HG02678 (cell line): Measurements from ENCODE around the gene PRTG.
A peak's percentile ranks its signal among the peaks of the same experiment; 100 is the strongest.
"Not testable (repeated sequence)": the region's sequence is repeated elsewhere in the genome, so short reads cannot be mapped to it uniquely, and the experiment has no call there.

Source experiments
- ATAC-seq: cut with Tn5 transposase; IDR thresholded peaks from one replicate; pipeline ENCODE4 v1.9.1; 2021; ENCODE audit warnings: mild to moderate bottlenecking, moderate library complexity; ENCODE audit not compliant: unreplicated experiment

PRTG gene

DNA sequence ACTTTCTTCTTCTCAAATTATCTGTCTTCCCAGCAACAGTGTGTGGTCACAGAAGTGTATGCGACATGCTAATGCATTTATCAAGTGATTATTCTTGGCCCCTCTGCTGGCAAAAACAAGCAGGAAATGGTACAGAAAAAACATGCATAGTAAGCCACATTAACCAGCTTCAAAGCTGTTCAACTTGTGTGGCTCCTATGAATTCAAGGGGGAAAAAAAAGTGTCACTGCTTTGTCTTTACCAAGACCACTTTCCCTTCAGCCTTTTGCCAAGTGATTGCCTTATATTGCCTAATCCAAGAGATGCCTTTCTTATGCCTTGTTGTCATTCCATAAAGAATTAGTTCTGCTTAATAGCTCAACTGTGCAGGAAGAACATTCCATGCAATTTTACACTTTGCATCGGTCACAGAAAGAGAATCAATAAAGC, 39.1 kb downstream of the PRTG start:
- ATAC-seq, result no peak

DNA sequence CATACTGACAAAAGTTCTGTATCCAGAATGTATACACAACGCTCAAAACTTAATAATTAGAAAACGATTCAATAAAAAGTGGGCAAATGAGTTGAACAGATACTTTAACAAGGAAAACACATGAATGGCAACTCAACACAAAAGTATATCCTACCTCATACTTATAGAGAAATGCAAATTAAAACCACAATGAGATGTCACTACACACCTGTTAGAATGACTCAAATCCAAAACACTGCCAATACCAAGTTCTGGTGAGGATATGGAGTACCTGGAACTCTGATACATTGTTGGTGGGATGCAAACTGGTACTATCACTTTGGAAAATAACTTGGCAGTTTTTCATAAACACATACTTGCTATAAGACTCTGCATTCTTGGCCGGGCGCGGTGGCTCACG, 42.1 kb downstream of the PRTG start:
- ATAC-seq, result no peak

DNA sequence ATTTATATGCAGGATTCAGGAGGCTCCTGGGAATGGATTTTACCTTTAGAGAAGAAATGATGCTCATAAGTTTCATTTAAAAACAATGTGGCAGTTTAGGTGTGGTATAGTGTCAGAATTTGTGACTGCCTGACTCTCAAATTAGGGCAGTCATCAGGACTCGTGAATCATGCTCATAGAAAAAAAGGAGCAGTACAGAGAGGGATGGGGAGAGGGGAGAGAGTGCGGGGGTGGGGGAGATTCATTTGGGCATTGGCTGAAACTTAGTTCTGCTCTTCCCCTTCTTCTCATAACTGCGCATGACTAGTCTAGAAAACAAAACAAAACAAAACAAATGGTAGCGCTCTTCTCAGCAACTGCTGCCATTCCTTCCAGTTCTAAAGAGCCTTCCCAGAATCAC, 44.3 kb downstream of the PRTG start:
- ATAC-seq, result no peak

DNA sequence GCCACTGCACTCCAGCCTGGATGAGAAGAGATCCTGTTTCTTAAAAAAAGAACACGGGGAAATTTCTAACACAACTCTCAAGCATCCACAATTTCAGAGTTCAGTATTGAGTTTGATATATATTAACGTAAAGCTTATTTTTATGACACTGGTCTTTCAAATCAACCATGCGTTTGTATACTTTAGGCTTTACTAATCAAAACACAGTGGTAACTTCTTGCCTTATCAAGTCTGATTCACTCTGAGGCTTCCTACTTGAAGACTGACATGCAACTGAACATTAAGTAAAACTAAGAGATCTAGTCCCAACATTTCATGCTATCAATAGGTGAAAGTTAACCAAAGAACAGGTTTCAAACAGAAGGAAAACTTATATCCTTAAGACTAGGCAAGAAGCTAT, 46.7 kb downstream of the PRTG start:
- no peak for ATAC-seq

DNA sequence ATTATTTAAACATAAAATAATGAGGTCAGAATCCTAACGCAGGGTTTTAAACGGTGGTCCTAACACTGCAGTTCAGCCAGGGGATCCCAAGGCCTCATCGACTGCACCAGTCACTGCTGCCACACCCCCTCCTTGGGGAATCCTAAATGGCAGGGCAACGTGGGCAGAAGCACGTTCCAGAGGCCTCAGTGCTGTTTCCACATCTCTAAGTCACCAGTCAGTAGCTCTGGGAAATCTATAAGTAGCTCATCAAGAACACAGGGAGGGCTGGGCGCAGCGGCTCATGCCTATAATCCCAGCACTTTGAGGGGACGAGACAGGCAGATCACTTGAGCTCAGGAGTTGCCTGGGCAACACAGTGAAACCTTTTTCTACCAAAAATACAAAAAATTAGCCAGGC, 47.5 kb downstream of the PRTG start:
- no peak for ATAC-seq

DNA sequence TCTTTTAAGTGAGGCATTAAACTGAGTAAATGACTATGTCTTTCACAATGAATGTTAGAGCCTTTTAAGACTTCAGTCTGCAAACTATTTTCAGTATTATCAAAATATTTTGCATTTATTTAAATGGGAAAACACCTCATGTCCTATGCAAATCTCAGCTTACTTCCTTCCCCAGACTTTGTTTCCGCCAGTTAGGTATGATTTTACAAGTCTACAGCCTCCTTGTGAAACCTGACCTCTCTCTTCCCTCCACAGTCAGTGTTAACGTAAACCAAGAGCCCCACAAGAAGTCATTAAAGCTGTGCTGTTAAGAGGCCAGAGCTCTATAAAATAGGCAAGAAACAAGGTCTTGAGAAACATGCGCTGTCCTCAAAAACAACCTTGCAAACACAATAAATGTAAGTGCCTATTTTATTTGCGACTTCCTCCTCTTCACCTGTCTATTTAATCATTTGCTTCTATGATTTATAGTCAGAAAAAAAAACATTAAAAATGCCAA, 48.3 kb downstream of the PRTG start:
- peak; percentile 95 for ATAC-seq

DNA sequence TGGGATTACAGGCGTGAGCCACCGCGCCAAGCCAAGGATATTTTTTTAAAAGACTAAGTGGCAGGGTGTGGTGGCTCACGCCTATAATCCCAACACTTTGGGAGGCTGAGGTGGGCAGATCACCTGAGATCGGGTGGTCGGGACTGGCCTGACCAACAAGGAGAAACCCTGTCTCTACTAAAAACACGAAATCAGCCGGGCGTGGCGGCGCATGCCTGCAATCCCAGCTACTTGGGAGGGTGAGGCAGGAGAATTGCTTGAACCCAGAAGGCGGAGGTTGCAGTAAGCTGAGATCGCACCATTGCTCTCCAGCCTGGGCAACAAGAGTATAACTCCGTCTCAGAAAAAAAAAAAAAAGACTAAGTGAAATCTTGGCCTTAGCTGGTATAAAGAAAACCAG, 49.8 kb downstream of the PRTG start:
- ATAC-seq, result not testable (repeated sequence)

DNA sequence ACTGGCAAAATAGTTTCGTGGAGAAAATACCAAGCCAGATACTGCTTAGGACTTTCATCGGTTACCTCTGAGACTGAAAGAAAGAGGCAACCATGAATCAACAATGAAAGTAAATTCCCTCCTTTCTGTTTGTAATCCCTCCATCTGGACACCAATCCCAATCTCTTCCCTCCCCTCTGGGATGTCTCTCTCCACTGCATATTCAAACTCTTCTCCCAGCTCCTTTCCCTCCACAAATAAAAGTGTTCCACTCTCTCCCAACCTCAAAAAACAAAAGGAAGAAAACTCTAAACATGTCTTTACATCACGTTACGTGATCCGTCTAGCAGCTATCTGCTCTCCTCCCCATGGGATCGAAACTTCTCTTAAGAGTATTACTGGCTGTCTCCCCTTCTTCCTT, 55.2 kb downstream of the PRTG start:
- no peak for ATAC-seq

DNA sequence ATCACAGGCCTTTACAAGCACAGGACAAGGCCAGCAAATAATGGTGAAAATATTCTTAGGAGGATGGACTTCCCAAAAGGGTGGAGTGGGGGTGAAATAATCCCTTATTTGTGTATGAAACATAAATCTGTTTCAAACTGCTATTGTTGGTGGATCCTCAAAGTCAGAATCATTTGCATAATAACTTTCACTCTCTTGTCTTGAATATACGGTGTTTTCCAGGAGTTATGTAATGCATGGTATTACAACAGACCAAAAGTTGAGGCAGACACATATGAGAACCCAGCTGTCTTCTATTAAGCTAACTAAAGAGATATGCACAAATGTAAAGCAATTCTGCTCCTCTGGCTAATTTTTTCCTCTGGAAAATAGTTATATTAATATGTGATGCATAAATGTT, 57.7 kb downstream of the PRTG start:
- peak; percentile 84 for ATAC-seq

DNA sequence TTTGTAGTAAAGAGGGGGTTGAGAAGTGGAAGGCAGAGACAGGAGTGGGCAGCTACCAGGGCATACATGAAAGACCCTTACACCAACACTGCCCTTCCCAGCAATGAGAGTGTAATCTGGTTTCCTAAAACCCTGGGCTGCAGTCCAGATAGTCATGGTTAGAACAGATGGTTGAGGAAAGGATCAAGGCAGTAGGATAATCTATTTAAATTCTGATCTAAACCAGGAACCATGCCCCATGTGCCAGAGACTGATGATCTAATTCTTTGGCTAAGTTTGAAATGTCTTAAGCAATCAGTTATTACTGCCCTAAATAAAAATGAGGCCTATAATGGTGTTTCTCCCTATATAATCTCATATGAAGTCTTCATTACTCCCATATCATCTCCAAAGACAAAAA, 59.6 kb downstream of the PRTG start:
- ATAC-seq, result no peak

DNA sequence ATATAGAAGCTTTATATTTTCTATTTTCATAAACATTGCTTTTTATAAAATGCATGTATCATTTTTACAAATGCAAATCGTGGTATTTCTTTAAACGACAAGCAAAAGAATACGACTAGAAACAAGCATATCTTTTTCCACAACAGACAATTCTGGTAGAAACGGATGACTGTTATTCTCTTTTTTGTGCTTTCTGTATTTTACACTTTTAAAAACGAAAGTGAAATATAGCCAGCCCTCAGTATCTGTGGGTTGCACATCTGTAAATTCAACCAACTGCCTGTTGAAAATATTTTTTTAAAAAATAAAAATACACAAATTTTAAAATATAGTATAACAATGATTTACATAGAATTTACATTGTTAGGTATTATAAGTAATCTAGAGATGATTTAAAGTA, 61.3 kb downstream of the PRTG start:
- ATAC-seq, result peak; percentile 44

DNA sequence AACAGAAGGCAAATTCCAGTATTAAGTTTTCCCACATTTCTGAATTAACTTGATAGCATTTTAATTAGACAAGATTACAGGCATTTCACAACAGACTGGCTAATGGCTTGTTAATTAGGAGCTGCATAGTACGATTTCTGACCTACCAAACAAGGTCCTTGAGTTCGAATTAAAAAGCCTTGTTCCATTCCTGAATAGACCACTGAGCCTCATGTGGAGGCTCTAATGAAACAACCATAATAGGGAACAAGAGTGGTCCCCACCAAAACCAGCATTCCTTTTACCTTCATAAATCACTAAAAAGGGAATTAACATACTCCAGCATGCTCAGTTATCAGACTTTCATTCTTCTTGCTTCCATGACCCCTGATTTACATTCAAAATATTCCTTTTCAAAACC, 66.4 kb downstream of the PRTG start:
- no peak for ATAC-seq

DNA sequence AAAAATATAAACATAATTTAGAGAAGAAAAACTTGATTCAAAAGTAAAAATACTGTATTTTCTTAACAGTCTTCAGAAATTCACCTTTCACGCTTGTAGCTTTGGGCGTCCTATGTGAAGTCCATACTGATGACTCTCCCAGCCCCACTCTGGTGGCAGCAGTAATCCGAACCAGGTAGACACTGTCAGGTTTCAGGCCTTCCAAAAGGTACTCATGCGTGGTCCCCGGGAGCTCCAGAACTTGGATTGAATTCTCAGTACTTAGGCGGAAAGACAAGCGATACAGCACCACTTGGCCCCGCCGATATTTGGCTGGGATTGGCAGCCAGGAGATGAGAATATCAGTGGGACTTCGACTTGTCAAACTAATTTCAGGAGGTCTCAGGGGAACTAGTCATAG, 69.7 kb downstream of the PRTG start:
- no peak for ATAC-seq

DNA sequence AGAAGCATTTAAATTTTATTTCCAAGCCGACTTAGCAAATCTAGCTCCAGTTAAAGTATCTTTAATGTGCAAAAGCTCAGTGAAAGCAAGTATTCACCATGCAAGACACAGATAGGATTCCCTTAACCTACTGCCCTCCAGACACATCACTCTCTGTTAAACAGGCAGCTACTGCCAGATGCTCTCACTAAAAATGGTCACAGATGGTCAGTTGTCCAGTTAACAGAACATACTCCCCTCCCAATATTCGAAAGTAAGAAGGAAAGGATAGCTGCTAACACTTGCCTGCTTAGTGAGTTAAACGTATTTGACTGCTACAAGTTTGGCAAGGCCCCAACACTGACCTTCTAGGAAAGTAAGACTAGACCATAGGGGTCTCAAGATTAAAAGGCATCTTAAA, 73.7 kb downstream of the PRTG start:
- no peak for ATAC-seq

DNA sequence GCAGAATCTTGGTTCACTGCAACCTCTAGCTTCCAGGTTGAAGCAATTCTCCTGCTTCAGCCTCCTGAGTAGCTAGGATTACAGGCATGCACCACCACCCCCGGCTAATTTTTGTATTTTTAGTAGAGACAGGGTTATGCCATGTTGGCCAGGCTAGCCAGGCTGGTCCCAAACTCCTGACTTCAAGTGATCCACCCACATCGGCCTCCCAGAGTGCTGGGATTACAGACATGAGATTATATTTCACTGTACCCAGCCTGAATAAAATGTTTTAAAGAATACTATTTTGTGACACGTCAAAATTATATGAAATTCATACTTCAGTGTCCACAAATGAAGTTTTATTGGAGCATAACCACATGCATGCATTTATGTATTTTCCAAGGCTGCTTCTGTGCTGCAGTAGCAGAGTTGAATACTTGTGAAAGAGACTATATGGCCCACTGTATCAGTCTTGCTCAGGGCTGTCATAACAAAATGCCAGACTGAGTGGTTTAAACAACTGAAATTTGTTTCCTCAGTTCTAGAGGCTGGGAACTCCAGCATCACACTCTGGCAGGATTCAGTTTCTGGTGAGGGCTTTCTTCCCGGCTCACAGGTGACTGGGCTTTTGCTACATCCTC, 77.2 kb downstream of the PRTG start:
- ATAC-seq, result no peak

DNA sequence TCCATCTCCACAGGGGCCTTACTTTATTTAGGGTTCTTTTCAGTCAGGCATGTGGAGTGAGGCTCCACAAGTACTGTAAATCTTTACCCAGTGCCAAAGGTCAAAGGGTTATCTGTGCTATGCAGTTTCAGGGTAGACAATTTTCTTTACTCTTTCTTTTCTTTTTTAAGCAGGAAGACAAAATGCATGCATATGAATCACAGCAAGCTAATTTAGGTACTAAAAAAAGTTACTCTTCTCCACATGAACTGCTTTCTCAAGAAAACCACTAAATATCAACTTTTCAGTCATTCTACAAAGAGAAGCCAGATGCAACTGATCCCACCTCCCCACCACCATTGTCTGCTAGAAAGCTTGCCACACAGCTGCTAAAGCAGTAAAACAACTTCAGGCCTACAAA, 81.5 kb downstream of the PRTG start:
- ATAC-seq, result no peak

DNA sequence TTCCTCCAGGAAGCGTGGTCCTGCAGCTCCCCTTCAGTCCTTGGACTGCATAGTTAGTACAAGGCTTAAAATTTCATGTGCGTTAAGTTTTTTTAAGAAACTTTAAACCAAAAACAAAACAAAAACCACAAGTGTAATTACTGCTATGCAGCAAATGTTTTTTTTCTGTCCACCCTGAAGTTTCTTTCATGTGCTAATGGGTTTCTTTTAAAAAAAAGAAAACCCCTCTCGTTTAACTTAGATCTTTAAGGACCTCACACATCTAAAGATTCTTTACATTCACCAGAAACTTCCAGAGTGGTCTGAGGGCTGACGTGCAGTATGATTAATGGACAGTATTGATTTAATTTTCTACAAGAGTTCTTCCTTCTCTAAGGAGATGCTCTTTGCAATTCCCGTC, 82.8 kb downstream of the PRTG start:
- no peak for ATAC-seq

DNA sequence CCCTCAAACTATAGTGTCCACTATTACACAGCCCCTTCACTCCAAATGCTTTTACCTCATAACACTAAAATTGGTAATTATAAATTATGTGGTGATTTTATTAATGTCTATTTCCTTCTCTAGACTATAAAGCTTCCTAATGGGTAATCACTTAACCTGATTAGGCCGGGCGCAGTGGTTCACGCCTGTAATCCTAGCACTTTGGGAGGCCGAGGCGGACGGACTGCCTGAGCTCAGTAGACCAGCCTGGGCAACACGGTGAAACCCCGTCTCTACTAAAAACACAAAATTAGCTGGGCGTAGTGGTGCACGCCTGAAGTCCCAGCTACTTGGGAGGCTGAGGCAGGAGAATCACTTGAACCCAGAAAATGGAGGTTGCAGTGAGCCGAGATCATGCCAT, 83.5 kb downstream of the PRTG start:
- ATAC-seq, result no peak

DNA sequence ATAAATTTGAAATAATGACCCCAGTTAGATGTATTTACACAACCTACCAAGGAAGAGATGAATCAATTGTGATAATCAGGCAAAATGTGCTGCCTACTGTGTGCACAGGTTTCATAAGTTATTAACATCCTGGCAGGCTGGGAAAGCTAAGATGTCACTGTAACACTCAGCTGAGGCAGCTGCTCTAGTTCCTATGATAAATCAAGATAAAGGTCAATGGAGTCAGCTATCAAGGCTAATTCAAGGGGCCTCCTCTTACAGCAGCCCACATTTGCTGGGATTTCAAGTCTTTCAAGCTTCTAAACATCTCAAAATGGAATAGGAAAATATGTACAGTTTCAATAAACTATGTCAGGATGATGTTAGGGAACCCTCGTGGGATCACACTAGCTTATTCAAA, 84.1 kb downstream of the PRTG start:
- ATAC-seq, result no peak

DNA sequence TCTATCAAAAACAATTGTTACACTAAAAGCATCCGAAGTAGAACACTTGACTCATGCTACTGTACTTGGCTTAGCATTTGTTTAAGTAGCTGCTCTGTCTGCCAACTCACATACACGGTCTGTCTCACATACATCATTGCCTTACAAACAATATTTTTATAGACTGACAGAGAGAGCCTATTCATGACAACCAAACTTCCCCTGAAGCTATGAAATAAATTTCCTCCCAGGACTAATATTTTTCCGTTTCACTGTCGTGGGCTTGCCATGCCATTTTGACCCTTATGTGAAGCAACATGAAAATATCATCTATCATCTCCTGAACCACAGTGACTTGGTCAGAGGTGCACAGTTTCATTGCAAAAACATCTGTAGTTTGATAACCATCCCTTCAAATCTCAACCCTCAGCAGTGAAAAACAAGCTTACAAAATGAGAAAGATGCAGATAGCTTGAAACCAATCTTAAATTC, 88.4 kb downstream of the PRTG start:
- no peak for ATAC-seq

DNA sequence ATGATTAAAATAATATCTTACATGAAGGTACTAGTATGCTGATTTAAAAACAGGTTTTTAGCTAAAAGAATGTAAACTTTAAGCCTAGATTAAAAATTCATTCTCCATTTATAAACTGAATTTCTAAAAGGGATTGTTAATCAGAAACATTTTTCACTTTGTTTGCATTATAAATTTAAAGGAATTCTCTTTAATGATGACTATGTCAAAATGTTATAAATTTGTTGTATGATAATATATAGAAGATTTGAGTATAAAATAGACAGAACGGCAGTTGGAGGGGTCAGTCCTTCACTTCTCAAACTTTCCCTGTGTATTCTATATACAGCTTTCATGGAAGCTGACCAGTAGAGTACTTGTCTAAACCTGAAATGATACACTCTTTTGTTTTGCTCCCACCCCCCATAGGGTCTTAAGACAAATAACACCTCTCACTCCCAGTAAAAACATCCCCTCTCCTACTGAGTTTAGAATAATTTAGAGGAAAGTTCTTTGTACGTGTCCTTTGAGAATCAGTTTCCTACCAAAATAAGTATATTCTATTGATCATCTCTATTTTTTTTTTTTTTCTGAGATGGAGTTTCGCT, 90.0 kb downstream of the PRTG start:
- no peak for ATAC-seq

DNA sequence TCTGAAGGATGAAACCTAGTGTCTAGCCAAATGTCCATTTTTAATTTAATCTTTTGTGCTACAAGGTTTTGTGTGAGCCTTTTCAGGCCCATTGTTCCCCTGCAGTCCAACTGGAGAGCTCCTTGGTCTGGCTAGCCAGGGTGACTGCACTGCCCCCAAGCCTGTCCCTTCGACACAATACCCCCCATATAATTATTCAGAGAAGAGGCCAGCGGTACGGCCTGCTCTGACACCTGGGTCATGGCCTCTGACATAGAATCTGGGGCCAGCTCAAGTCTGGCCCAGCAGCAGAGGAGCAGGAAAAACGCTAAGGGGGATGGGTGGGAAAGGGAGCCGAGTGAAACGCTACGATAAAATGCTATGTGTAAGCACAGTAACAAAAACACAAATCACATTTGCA, 90.6 kb downstream of the PRTG start:
- ATAC-seq, result no peak

DNA sequence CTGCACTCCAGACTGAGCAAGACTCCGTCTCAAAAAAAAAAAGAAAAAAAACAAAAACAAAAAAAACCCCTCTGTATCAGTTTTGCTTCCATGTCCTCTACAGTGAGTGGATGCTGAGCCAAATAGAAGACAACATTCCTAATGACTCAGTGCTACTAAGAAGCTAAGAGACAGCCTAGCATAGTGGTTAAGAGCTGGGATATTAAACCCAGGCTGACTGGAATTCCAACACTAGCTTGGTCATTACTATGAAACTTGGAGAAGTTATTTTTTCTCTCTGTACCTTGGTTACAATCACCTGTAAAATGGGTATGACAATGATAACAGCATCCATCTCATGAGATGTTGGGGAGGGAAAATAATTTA, 93.9 kb downstream of the PRTG start:
- no peak for ATAC-seq
